Lung (tissue), 12 donors: ENCODE data around the gene APOM. TPM values are rescaled to one million over a fixed set of nuclear protein-coding genes. Genes with fewer than 3 reads are reported as not detected.

Experiments used
- ATAC-seq: fragments of 200-7000 bp; cut with Tn5 transposase; one replicate; pipeline ENCODE4 v1.9.1; 2020; ENCODE audit warnings: moderate number of reproducible peaks; ENCODE audit not compliant: insufficient read depth, low FRiP score
- DNase-seq, 3 donors: peaks; one replicate each; pipeline ENCODE4 v3.0.0-alpha.2; 2013 to 2017
- H3K27ac ChIP-seq, 2 donors: one replicate each; pipeline ENCODE4 v1.5.1; 2013; ENCODE audit warnings: mild to moderate bottlenecking in 2 of 2, moderate library complexity in 2 of 2, control low read depth in 1 of 2, inconsistent platforms in 1 of 2, low read depth in 1 of 2, low read length in 1 of 2
- H3K27me3 ChIP-seq, 3 donors: one replicate each; pipeline ENCODE4 v1.5.1; 2013; ENCODE audit warnings: low read length in 2 of 3; ENCODE audit not compliant: control insufficient read depth in 3 of 3, insufficient read depth in 3 of 3
- H3K36me3 ChIP-seq, 4 donors: one replicate each; pipeline ENCODE4 v1.5.1; 2013; ENCODE audit warnings: low read length in 4 of 4, mild to moderate bottlenecking in 1 of 4, moderate library complexity in 1 of 4; ENCODE audit not compliant: control insufficient read depth in 4 of 4, insufficient read depth in 4 of 4
- H3K4me1 ChIP-seq, 5 donors: one replicate each; pipeline ENCODE4 v1.5.1; 2013; ENCODE audit warnings: low read length in 5 of 5, mild to moderate bottlenecking in 2 of 5, moderate library complexity in 1 of 5; ENCODE audit not compliant: control insufficient read depth in 5 of 5, insufficient read depth in 5 of 5
- H3K4me3 ChIP-seq: one replicate; pipeline ENCODE4 v1.5.1; 2013; ENCODE audit warnings: mild to moderate bottlenecking, control low read depth, moderate library complexity
- H3K9ac ChIP-seq, 2 donors: one replicate each; pipeline ENCODE4 v1.5.1; 2013; ENCODE audit warnings: low read length in 2 of 2, control low read depth in 1 of 2; ENCODE audit not compliant: insufficient read depth in 1 of 2
- H3K9me3 ChIP-seq, 4 donors: one replicate each; pipeline ENCODE4 v1.5.1; 2013; ENCODE audit warnings: low read length in 3 of 4, mild to moderate bottlenecking in 1 of 4, moderate library complexity in 1 of 4; ENCODE audit not compliant: control insufficient read depth in 4 of 4, insufficient read depth in 3 of 4
- WGBS, 2 donors: extraction: QIAGEN DNeasy Blood & Tissue Kit; methylation state at CpG; one replicate each; pipeline ENCODE4 v1.1.7; 2013; 5-methylcytosine and 5-hydroxymethylcytosine counted together
- polyA plus RNA-seq, 2 donors: library from polyadenylated mRNA; stranded (reverse); fragments of 200-250 nt; gene quantifications; one replicate each; pipeline ENCODE4 v1.2.1, GENCODE V29; 2013
- total RNA-seq, 2 donors: library from RNA; depleted of rRNA in 1 of 2; stranded (reverse); fragments of >200 nt in 1 of 2; gene quantifications; one replicate each; pipeline ENCODE4 v1.2.1, GENCODE V29; 2014 to 2021
- TF ChIP-seq, protein P1 (sequence below): IDR thresholded peaks from 2 replicates; pipeline ENCODE4 v1.5.1; 2012; ENCODE audit warnings: mild to moderate bottlenecking; ENCODE audit errors: control extremely low read depth, extremely low read depth
- donor health status: control.
- donor health status: control.
- donor health status: Bipolar disorder and iron deficiency.
- donor health status: healthy.
- donor health status: DM: yes; HTN: yes; CAD: no.

Gene APOM
- total and polyA plus RNA-seq, 4 donors: 1.3 to 8.8 (median 2.3) TPM

DNA sequence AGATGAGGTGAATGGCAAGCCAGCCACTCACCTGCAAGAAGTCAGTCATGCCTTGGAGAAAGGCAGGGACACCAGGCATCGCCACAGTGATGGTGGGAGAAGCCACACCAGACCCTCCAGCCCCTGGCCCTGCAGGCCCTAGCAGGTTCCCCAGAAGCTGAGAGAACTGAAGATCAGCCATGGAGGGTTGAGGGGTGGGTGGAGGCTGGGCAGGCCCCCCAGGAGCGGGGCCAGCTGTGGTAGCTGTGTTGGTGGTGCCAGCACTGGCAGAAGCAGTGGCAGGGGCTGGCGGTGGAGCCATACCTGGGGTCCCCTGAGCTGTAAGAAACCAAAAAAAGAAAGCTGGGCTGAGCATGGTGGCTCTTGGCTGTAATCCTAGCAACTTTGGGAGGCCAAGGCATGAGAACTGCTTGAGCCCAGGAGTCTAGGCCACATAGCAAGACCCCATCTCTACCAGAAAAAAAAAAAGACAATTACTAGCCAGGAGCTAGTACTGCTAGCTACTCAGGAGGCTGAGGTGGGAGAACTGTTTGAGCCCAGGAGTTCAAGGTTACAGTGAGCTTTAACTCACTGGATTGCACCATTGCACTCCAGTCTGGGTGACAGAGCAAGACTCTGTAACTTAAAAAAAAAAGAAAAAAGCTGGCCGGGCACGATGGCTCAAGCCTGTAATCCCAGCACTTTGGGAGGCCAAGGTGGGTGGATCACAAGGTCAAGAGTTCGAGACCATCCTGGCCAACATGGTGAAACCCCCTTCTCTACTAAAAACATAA lies 12.7 kb upstream of the APOM start:
- DNase-seq: no peak
- Histone ChIP-seq H3K27ac (no peak overlapping the region), H3K27me3 (no peaks in the 10 kb centered on the region), H3K4me3 (no peak overlapping the region), H3K36me3 (peaks cover 46 to 71% (median 56%) of the 10 kb centered on the region in 4 donors), H3K9me3 (no peaks in the 10 kb centered on the region), H3K4me1 (no peaks in the 10 kb centered on the region), H3K9ac (no peak overlapping the region)
- no peak for ATAC-seq
- TF ChIP-seq, protein P1, sequence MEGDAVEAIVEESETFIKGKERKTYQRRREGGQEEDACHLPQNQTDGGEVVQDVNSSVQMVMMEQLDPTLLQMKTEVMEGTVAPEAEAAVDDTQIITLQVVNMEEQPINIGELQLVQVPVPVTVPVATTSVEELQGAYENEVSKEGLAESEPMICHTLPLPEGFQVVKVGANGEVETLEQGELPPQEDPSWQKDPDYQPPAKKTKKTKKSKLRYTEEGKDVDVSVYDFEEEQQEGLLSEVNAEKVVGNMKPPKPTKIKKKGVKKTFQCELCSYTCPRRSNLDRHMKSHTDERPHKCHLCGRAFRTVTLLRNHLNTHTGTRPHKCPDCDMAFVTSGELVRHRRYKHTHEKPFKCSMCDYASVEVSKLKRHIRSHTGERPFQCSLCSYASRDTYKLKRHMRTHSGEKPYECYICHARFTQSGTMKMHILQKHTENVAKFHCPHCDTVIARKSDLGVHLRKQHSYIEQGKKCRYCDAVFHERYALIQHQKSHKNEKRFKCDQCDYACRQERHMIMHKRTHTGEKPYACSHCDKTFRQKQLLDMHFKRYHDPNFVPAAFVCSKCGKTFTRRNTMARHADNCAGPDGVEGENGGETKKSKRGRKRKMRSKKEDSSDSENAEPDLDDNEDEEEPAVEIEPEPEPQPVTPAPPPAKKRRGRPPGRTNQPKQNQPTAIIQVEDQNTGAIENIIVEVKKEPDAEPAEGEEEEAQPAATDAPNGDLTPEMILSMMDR: no peak
- WGBS, 2 donors: 89 to 96% methylated on average over 6 of the region's 6 CpGs

GRCh38 chr6:31643818-31644454 lies 11.8 kb upstream of the APOM start:
- Histone ChIP-seq H3K9ac (no peak overlapping the region), H3K27me3 (no peaks in the 10 kb centered on the region), H3K4me3 (no peak overlapping the region), H3K4me1 (no peaks in the 10 kb centered on the region), H3K36me3 (peaks cover 55 to 80% (median 63%) of the 10 kb centered on the region in 4 donors), H3K27ac (no peak overlapping the region), H3K9me3 (no peaks in the 10 kb centered on the region)
- ATAC-seq (no peak), DNase-seq (no peak)
- 93 to 96% methylated on average over 17 of the region's 17 CpGs for WGBS, 2 donors
- TF ChIP-seq, protein P1: no peak

- TF ChIP-seq, protein P1: no peak
- no peak for ATAC-seq
- WGBS, 2 donors: 96 to 97% methylated on average over 9 of the region's 9 CpGs
- H3K9ac ChIP-seq: no peak overlapping the region
- no peaks in the 10 kb centered on the region for H3K9me3 ChIP-seq
- H3K27ac ChIP-seq: no peak overlapping the region
- DNase-seq: no peak
- peaks cover 53 to 71% (median 62%) of the 10 kb centered on the region in 4 donors for H3K36me3 ChIP-seq
- no peak overlapping the region for H3K4me3 ChIP-seq
- H3K4me1 ChIP-seq: no peaks in the 10 kb centered on the region
- no peaks in the 10 kb centered on the region for H3K27me3 ChIP-seq
Measured at GRCh38 chr6:31645325-31645724, 10.4 kb upstream of the APOM start.
